Karpas-422 (cell line): ENCODE results near the gene NFXL1. TPM values are rescaled to one million over a fixed set of nuclear protein-coding genes. Genes with fewer than 3 reads are reported as not detected.

Experiments
- DNase-seq: peaks from one replicate; pipeline ENCODE4 v3.0.0-alpha.2; 2015
- H2AFZ ChIP-seq: fragments of 200-600 bp; sonication (generic); 2 replicates; pipeline ENCODE4 v1.6.1; 2014; ENCODE audit warnings: antibody characterized with exemption, low read length, mixed read lengths
- H3K27ac ChIP-seq: fragments of 200-600 bp; sonication (generic); 2 replicates; pipeline ENCODE4 v1.5.1; 2014; ENCODE audit warnings: mild to moderate bottlenecking, low read length, moderate library complexity
- H3K27me3 ChIP-seq: fragments of 200-600 bp; sonication (generic); 2 replicates; pipeline ENCODE4 v1.6.1; 2014; ENCODE audit warnings: low read length, mixed read lengths
- H3K36me3 ChIP-seq: fragments of 200-600 bp; sonication (generic); 2 replicates; pipeline ENCODE4 v1.6.1; 2014; ENCODE audit warnings: low read length, mixed read lengths; ENCODE audit not compliant: insufficient read depth
- H3K4me1 ChIP-seq: fragments of 200-600 bp; sonication (generic); 2 replicates; pipeline ENCODE4 v1.6.1; 2014; ENCODE audit warnings: mild to moderate bottlenecking, low read length, mixed read lengths
- H3K4me2 ChIP-seq: fragments of 200-600 bp; sonication (generic); 2 replicates; pipeline ENCODE4 v1.6.1; 2014; ENCODE audit warnings: low read length, low read depth, mild to moderate bottlenecking; ENCODE audit not compliant: poor library complexity, severe bottlenecking
- H3K4me3 ChIP-seq: fragments of 200-600 bp; sonication (generic); 2 replicates; pipeline ENCODE4 v1.5.1; 2014; ENCODE audit warnings: mild to moderate bottlenecking, antibody characterized with exemption, low read length, mixed read lengths
- H3K79me2 ChIP-seq: fragments of 200-600 bp; sonication (generic); 2 replicates; pipeline ENCODE4 v1.6.1; 2014; ENCODE audit warnings: mild to moderate bottlenecking, low read length, mixed read lengths
- H3K9ac ChIP-seq: fragments of 200-600 bp; sonication (generic); 2 replicates; pipeline ENCODE4 v1.6.0; 2014; ENCODE audit warnings: low read length
- H3K9me2 ChIP-seq: fragments of 200-600 bp; sonication (generic), shearing (Covaris generic); replicated peaks from 2 replicates; pipeline ENCODE4 v1.6.0; 2014; ENCODE audit warnings: mild to moderate bottlenecking, low read length, moderate library complexity; ENCODE audit not compliant: insufficient read depth
- H3K9me3 ChIP-seq: fragments of 300-700, 200-600 bp; sonication (generic); 2 replicates; pipeline ENCODE4 v1.6.1; 2014; ENCODE audit warnings: low read length, mixed read lengths
- H4K20me1 ChIP-seq: fragments of 200-600 bp; sonication (generic); 2 replicates; pipeline ENCODE4 v1.6.1; 2014; ENCODE audit warnings: mild to moderate bottlenecking, antibody characterized with exemption, low read length, low read depth; ENCODE audit not compliant: insufficient read depth
- total RNA-seq: library from RNA; depleted of rRNA; stranded (reverse); fragments of >200 nt; shearing (Covaris generic); gene quantifications from 2 replicates; pipeline ENCODE4 v1.2.3, GENCODE V29; 2014; ENCODE audit warnings: low replicate concordance

Gene NFXL1
- total RNA-seq, 1 experiment from 2014 or later: 41.1 TPM

GRCh38 chr4:47876310-47876709, 38.1 kb downstream of the NFXL1 start:
- Histone ChIP-seq H3K9me3 (no peaks in the 10 kb centered on the region; the same call in 1 of the 2 replicates), H3K9ac (no peak overlapping the region), H3K4me1 (no peaks in the 10 kb centered on the region), H3K4me2 (no peak overlapping the region), H3K36me3 (peaks cover 84% of the 10 kb centered on the region), H3K27ac (no peak overlapping the region), H3K79me2 (peaks cover 70% of the 10 kb centered on the region), H3K4me3 (no peak overlapping the region), H4K20me1 (no peaks in the 10 kb centered on the region), H2AFZ (no peak overlapping the region), H3K9me2 (no peaks in the 10 kb centered on the region), H3K27me3 (no peaks in the 10 kb centered on the region)
- DNase-seq: no peak

GRCh38 chr4:47873877-47874541, 40.4 kb downstream of the NFXL1 start:
- no peak overlapping the region for H3K4me3 ChIP-seq
- no peak overlapping the region for H3K9ac ChIP-seq
- H3K27me3 ChIP-seq: no peaks in the 10 kb centered on the region
- H3K79me2 ChIP-seq: peaks cover 78% of the 10 kb centered on the region
- no peaks in the 10 kb centered on the region for H3K4me1 ChIP-seq
- peaks cover 79% of the 10 kb centered on the region for H3K36me3 ChIP-seq
- no peak overlapping the region for H3K27ac ChIP-seq
- no peaks in the 10 kb centered on the region for H3K9me2 ChIP-seq
- no peaks in the 10 kb centered on the region for H4K20me1 ChIP-seq
- no peaks in the 10 kb centered on the region; the same call in 1 of the 2 replicates for H3K9me3 ChIP-seq
- H2AFZ ChIP-seq: no peak overlapping the region
- no peak overlapping the region for H3K4me2 ChIP-seq
- DNase-seq: no peak

GRCh38 chr4:47863486-47863885, 50.9 kb downstream of the NFXL1 start:
- peaks cover 13% of the 10 kb centered on the region for H3K4me1 ChIP-seq
- H3K4me2 ChIP-seq: no peak overlapping the region
- no peak overlapping the region for H2AFZ ChIP-seq
- H3K9me3 ChIP-seq: no peaks in the 10 kb centered on the region
- peaks cover 66% of the 10 kb centered on the region for H3K79me2 ChIP-seq
- no peak overlapping the region for H3K9ac ChIP-seq
- no peak overlapping the region for H3K4me3 ChIP-seq
- H3K36me3 ChIP-seq: peaks cover 52% of the 10 kb centered on the region
- no peak overlapping the region for H3K27ac ChIP-seq
- no peaks in the 10 kb centered on the region for H3K27me3 ChIP-seq
- H4K20me1 ChIP-seq: no peaks in the 10 kb centered on the region
- DNase-seq: no peak
- no peaks in the 10 kb centered on the region for H3K9me2 ChIP-seq

GRCh38 chr4:47862297-47862696, 52.1 kb downstream of the NFXL1 start:
- no peak overlapping the region for H3K4me3 ChIP-seq
- H3K9me3 ChIP-seq: no peaks in the 10 kb centered on the region
- peaks cover 50% of the 10 kb centered on the region for H3K36me3 ChIP-seq
- H4K20me1 ChIP-seq: no peaks in the 10 kb centered on the region
- H3K4me1 ChIP-seq: peaks cover 24% of the 10 kb centered on the region
- no peaks in the 10 kb centered on the region for H3K9me2 ChIP-seq
- H3K27me3 ChIP-seq: no peaks in the 10 kb centered on the region
- H3K27ac ChIP-seq: no peak overlapping the region
- DNase-seq: no peak
- H2AFZ ChIP-seq: no peak overlapping the region
- peaks cover 69% of the 10 kb centered on the region for H3K79me2 ChIP-seq
- H3K4me2 ChIP-seq: no peak overlapping the region
- no peak overlapping the region for H3K9ac ChIP-seq

GRCh38 chr4:47860305-47860704, 54.1 kb downstream of the NFXL1 start:
- Histone ChIP-seq H3K4me1 (peaks cover 24% of the 10 kb centered on the region), H2AFZ (no peak overlapping the region), H4K20me1 (no peaks in the 10 kb centered on the region), H3K4me3 (no peak overlapping the region), H3K9ac (no peak overlapping the region), H3K79me2 (peaks cover 71% of the 10 kb centered on the region), H3K27ac (no peak overlapping the region), H3K9me2 (no peaks in the 10 kb centered on the region), H3K9me3 (no peaks in the 10 kb centered on the region), H3K27me3 (no peaks in the 10 kb centered on the region), H3K4me2 (no peak overlapping the region), H3K36me3 (peaks cover 55% of the 10 kb centered on the region)
- no peak for DNase-seq

GRCh38 chr4:47858006-47858405, 56.4 kb downstream of the NFXL1 start:
- no peaks in the 10 kb centered on the region for H3K27me3 ChIP-seq
- H3K4me2 ChIP-seq: peak overlapping the region; percentile 16
- peaks cover 59% of the 10 kb centered on the region for H3K79me2 ChIP-seq
- no peaks in the 10 kb centered on the region for H4K20me1 ChIP-seq
- no peak overlapping the region for H3K9ac ChIP-seq
- H3K4me3 ChIP-seq: no peak overlapping the region; the same call in 1 of the 2 replicates
- peaks cover 71% of the 10 kb centered on the region for H3K36me3 ChIP-seq
- H2AFZ ChIP-seq: no peak overlapping the region
- H3K9me2 ChIP-seq: no peaks in the 10 kb centered on the region
- DNase-seq: no peak
- H3K27ac ChIP-seq: peak overlapping the region; percentile 45; the same call in 1 of the 2 replicates
- peaks cover 32% of the 10 kb centered on the region for H3K4me1 ChIP-seq
- H3K9me3 ChIP-seq: no peaks in the 10 kb centered on the region

GRCh38 chr4:47856713-47857112, 57.7 kb downstream of the NFXL1 start:
- Histone ChIP-seq H3K4me3 (no peak overlapping the region), H2AFZ (no peak overlapping the region), H3K9me3 (no peaks in the 10 kb centered on the region), H3K4me2 (no peak overlapping the region), H3K27ac (no peak overlapping the region), H3K36me3 (peaks cover 70% of the 10 kb centered on the region), H3K4me1 (peaks cover 41% of the 10 kb centered on the region), H3K27me3 (no peaks in the 10 kb centered on the region), H3K9me2 (no peaks in the 10 kb centered on the region), H3K9ac (no peak overlapping the region), H3K79me2 (peaks cover 54% of the 10 kb centered on the region), H4K20me1 (no peaks in the 10 kb centered on the region)
- no peak for DNase-seq

- Histone ChIP-seq H3K9me3 (no peaks in the 10 kb centered on the region), H3K9ac (no peak overlapping the region), H2AFZ (no peak overlapping the region), H4K20me1 (no peaks in the 10 kb centered on the region), H3K9me2 (no peaks in the 10 kb centered on the region), H3K4me1 (peaks cover 40% of the 10 kb centered on the region), H3K4me3 (no peak overlapping the region), H3K27me3 (no peaks in the 10 kb centered on the region), H3K36me3 (peaks cover 72% of the 10 kb centered on the region), H3K4me2 (no peak overlapping the region), H3K27ac (no peak overlapping the region), H3K79me2 (peaks cover 52% of the 10 kb centered on the region)
- DNase-seq: no peak
Observed at GRCh38 chr4:47855350-47855749, 59.0 kb downstream of the NFXL1 start.
